ENCODE results near the gene NFS1. TPM values are rescaled to one million over a fixed set of nuclear protein-coding genes. Genes with fewer than 3 reads are reported as not detected.

The NFS1 gene
- total and polyA plus RNA-seq, 2 of the 8 experiments (the other 6 are each of a cell fraction or from before 2014, with no cell fraction given) = 26.1 to 38.8 TPM

- H3K4ac ChIP-seq (replicated peaks; ENCODE audit: insufficient read length, low read depth, low read length) = no peak overlapping the region
- H2BK5ac ChIP-seq (ENCODE audit: low read depth, low read length) = no peak overlapping the region
- H3K23ac ChIP-seq (ENCODE audit: insufficient read length) = no peak overlapping the region
- H3K27ac ChIP-seq (ENCODE audit: low read depth, low read length) = no peak overlapping the region
- no peak overlapping the region for H2BK20ac ChIP-seq (ENCODE audit: low read length)
- H3K9ac ChIP-seq (replicated peaks in 1 of 4; ENCODE audit: extremely low read depth in 1 of 4, low read depth in 3 of 4, low read length in 3 of 4) = no peak overlapping the region
- no peak for FAIRE-seq
- H2AFZ ChIP-seq (ENCODE audit: low read length) = no peak overlapping the region
- H3K27me3 ChIP-seq (replicated peaks in 1 of 4; ENCODE audit: control insufficient read depth in 3 of 4, extremely low read depth in 1 of 4, insufficient read depth in 3 of 4, low read length in 3 of 4) = peaks cover 0 to 8% (median 7%) of the 10 kb centered on the region in 4 experiments; a peak in 3 of 7 replicates
- no peak overlapping the region for H3K4me3 ChIP-seq (ENCODE audit: extremely low read depth in 1 of 4, insufficient read depth in 2 of 4, low read depth in 3 of 4, low read length in 4 of 4)
- H3K79me1 ChIP-seq (ENCODE audit: low read depth, low read length) = no peaks in the 10 kb centered on the region
- no peaks in the 10 kb centered on the region for H4K20me1 ChIP-seq (replicated peaks in 1 of 2; ENCODE audit: control insufficient read depth in 1 of 2, insufficient read depth in 2 of 2, low read length in 2 of 2)
- ChIA-PET POLR2A (ENCODE audit: partially characterized antibody) (interaction anchor here (0.6 to 4.8 kb wide), 9 partner anchors 10 to 166 kb away, joined by 3 to 25 read pairs (median 4); partner anchors contain the start of genes CEP250, CPNE1, ERGIC3 and RBM12), CTCF (ENCODE audit: partially characterized antibody) (interaction anchor here (0.6 to 10.1 kb wide), 27 partner anchors 8 to 525 kb away, joined by 3 to 121 read pairs (median 4); partner anchors contain the start of genes ERGIC3, RBM39 and SCAND1)
- H2BK15ac ChIP-seq (ENCODE audit: low read length) = no peak overlapping the region
- H3K79me2 ChIP-seq (ENCODE audit: control insufficient read depth in 1 of 2, insufficient read depth in 2 of 2, low read length in 2 of 2) = no peaks in the 10 kb centered on the region
- no peak overlapping the region for H3K14ac ChIP-seq (ENCODE audit: insufficient read length)
- H3K18ac ChIP-seq (ENCODE audit: extremely low read depth, low read length) = no peak overlapping the region
- H4K91ac ChIP-seq (replicated peaks; ENCODE audit: insufficient read length, low read length) = no peak overlapping the region
- no peak overlapping the region for H4K5ac ChIP-seq (ENCODE audit: insufficient read length, low read depth, low read length)
- no peak overlapping the region for H3K56ac ChIP-seq (replicated peaks; ENCODE audit: insufficient read length, low read depth, low read length)
- H2BK12ac ChIP-seq (ENCODE audit: low read depth, low read length) = no peak overlapping the region
- no peak overlapping the region for H3K4me2 ChIP-seq (ENCODE audit: insufficient read depth in 1 of 2, low read depth in 2 of 2, low read length in 2 of 2)
- peaks cover 9% of the 10 kb centered on the region; the same call in 1 of the 2 replicates for H3K23me2 ChIP-seq (ENCODE audit: low read depth, low read length)
- no peak overlapping the region for H2AK5ac ChIP-seq (ENCODE audit: low read depth, low read length)
- H3K4me1 ChIP-seq (replicated peaks in 1 of 4; ENCODE audit: control insufficient read depth in 3 of 4, insufficient read depth in 4 of 4, low read length in 3 of 4) = peaks cover 0 to 19% (median 8%) of the 10 kb centered on the region in 4 experiments; a peak in 6 of 7 replicates
- 93% methylated on average over 11 of the region's 11 CpGs; no CpG with 5 or more reads in 1 of the 2 experiments for WGBS, 2 experiments (ENCODE audit: extremely low coverage in 1 of 2, insufficient coverage in 1 of 2, insufficient read length in 1 of 2, insufficient replicate concordance in 2 of 2, low coverage in 1 of 2, low lambda C conversion rate in 2 of 2, missing lambda C conversion rate in 1 of 2)
- no peaks in the 10 kb centered on the region for H3K9me3 ChIP-seq (ENCODE audit: insufficient read depth in 2 of 2, low read depth in 1 of 2, low read length in 1 of 2)
- no peak for DNase-seq (ENCODE audit: low read depth in 1 of 2, low spot score in 2 of 2)
- H2BK120ac ChIP-seq (replicated peaks; ENCODE audit: low read depth, low read length) = no peak overlapping the region
- peaks cover 7 to 15% (median 9%) of the 10 kb centered on the region in 4 experiments for H3K36me3 ChIP-seq (ENCODE audit: control insufficient read depth in 2 of 4, insufficient read depth in 4 of 4, low read length in 3 of 4)
- H4K8ac ChIP-seq (ENCODE audit: extremely low read depth, insufficient read depth, low read length) = no peak overlapping the region
- TF ChIP-seq POU5F1 (IDR thresholded peaks at IDR 0.05; ENCODE audit: low read depth, low read length) = no peak
- TF ChIP-seq NRF1 (IDR thresholded peaks at IDR 0.05; ENCODE audit: low read depth, low read length) = no peak
- TF ChIP-seq CTBP2 (IDR thresholded peaks at IDR 0.05; ENCODE audit: borderline replicate concordance, insufficient read depth, insufficient read length, low read length) = no peak
Measured at GRCh38 chr20:35620818-35621559, 78.2 kb downstream of the NFS1 start.
